GM12872 (cell line): ENCODE results near the gene SPATA18.

Source experiments
- CTCF ChIP-seq: IDR thresholded peaks from 3 replicates; pipeline ENCODE4 v1.5.1; 2011; ENCODE audit warnings: low read depth, mild to moderate bottlenecking, low read length, moderate library complexity; ENCODE audit not compliant: insufficient read depth

The SPATA18 gene

GRCh38 chr4:52096048-52096447 lies 44.9 kb downstream of the SPATA18 start:
- no peak for TF ChIP-seq CTCF

- TF ChIP-seq CTCF: no peak
Observed at GRCh38 chr4:52098618-52099017, 47.5 kb downstream of the SPATA18 start.

GRCh38 chr4:52099860-52100461 lies 48.9 kb downstream of the SPATA18 start:
- no peak for TF ChIP-seq CTCF

- TF ChIP-seq CTCF: no peak
Observed at GRCh38 chr4:52102587-52102986, 51.5 kb downstream of the SPATA18 start.

- no peak for TF ChIP-seq CTCF
Observed at GRCh38 chr4:52103319-52103718, 52.2 kb downstream of the SPATA18 start.

GRCh38 chr4:52105276-52105675 lies 54.2 kb downstream of the SPATA18 start:
- no peak for TF ChIP-seq CTCF

- no peak for TF ChIP-seq CTCF
Observed at GRCh38 chr4:52106191-52106590, 55.1 kb downstream of the SPATA18 start.
